NCI-H510A (cell line): ENCODE measurements around the gene TMBIM1.

Experiments
- DNase-seq: peaks from one replicate; lab custom pipeline; 2025; lab: John Stamatoyannopoulos, UW

TMBIM1 gene

GRCh38 chr2:218271865-218272530 lies 20.3 kb downstream of the TMBIM1 start:
- DNase-seq: no peak

GRCh38 chr2:218271487-218271797 lies 20.9 kb downstream of the TMBIM1 start:
- DNase-seq: no peak

- DNase-seq: no peak
These were observed 21.4 kb downstream of the TMBIM1 start for GRCh38 chr2:218270721-218271486.

GRCh38 chr2:218269900-218270720 lies 22.2 kb downstream of the TMBIM1 start, which contains the start of the genes AAMP and PNKD:
TSS of gene AAMP (minus strand) at chr2:218270137. CDS start at chr2:218270086, 51 bp downstream.
TSS of gene PNKD (plus strand) at chr2:218270519. CDS start at chr2:218270536, 17 bp downstream.
- DNase-seq: peak; percentile 98

GRCh38 chr2:218267259-218267658 lies 25.0 kb downstream of the TMBIM1 start:
- no peak for DNase-seq

GRCh38 chr2:218266316-218266979 lies 25.9 kb downstream of the TMBIM1 start:
- DNase-seq: no peak

GRCh38 chr2:218265626-218266025 lies 26.7 kb downstream of the TMBIM1 start:
- DNase-seq: no peak

- no peak for DNase-seq
These were observed 27.3 kb downstream of the TMBIM1 start for GRCh38 chr2:218264773-218265561.

GRCh38 chr2:218263817-218264641 lies 28.3 kb downstream of the TMBIM1 start:
- no peak for DNase-seq

- DNase-seq: no peak
These were observed 29.4 kb downstream of the TMBIM1 start for GRCh38 chr2:218262631-218263586.

- no peak for DNase-seq
These were observed 30.1 kb downstream of the TMBIM1 start for GRCh38 chr2:218262237-218262600.

- DNase-seq: peak; percentile 55
These were observed 30.7 kb downstream of the TMBIM1 start for GRCh38 chr2:218261423-218262236.

- peak; percentile 65 for DNase-seq
These were observed 31.4 kb downstream of the TMBIM1 start, which contains the start of gene GPBAR1 for GRCh38 chr2:218260742-218261422. TSS of gene GPBAR1 (plus strand) at chr2:218261015. CDS start at chr2:218262725, 1,710 bp downstream.

- no peak for DNase-seq
These were observed 32.1 kb downstream of the TMBIM1 start for GRCh38 chr2:218260166-218260565.

- no peak for DNase-seq
These were observed 33.0 kb downstream of the TMBIM1 start for GRCh38 chr2:218259099-218259961.

- no peak for DNase-seq
These were observed 34.8 kb downstream of the TMBIM1 start for GRCh38 chr2:218257390-218257981.
